OCI-LY3 (cell line): ENCODE results near the gene PPP1R9A.

Experiments
- H2AFZ ChIP-seq: fragments of 200-600, 300-600 bp; shearing (Covaris generic); 2 replicates; pipeline ENCODE4 v1.6.0; 2014; ENCODE audit warnings: antibody characterized with exemption, low read depth, low read length
- H3K27ac ChIP-seq: fragments of 200-600, 300-600 bp; sonication (generic); 2 replicates; pipeline ENCODE4 v1.5.1; 2014; ENCODE audit warnings: mild to moderate bottlenecking, low read length, moderate library complexity, mixed read lengths
- H3K27me3 ChIP-seq: fragments of 200-600, 300-600 bp; sonication (generic); 2 replicates; pipeline ENCODE4 v1.6.1; 2014; ENCODE audit warnings: low read depth, low read length, mixed read lengths
- H3K36me3 ChIP-seq: fragments of 200-600, 300-600 bp; sonication (generic); replicated peaks from 2 replicates; pipeline ENCODE3; 2014; ENCODE audit warnings: low read depth, low read length, mixed read lengths
- H3K4me1 ChIP-seq: fragments of 300-600, 200-600 bp; sonication (generic); 2 replicates; pipeline ENCODE4 v1.6.1; 2014; ENCODE audit warnings: low read length, mixed read lengths
- H3K4me2 ChIP-seq: fragments of 200-600, 300-600 bp; sonication (generic); 2 replicates; pipeline ENCODE4 v1.6.1; 2014; ENCODE audit warnings: low read length, mixed read lengths
- H3K4me3 ChIP-seq: fragments of 300-600, 200-600 bp; sonication (generic); 2 replicates; pipeline ENCODE4 v1.5.1; 2014; ENCODE audit warnings: antibody characterized with exemption, mild to moderate bottlenecking, low read length, moderate library complexity
- H3K79me2 ChIP-seq: fragments of 300-600, 200-600 bp; shearing (Covaris generic); 2 replicates; pipeline ENCODE4 v1.6.1; 2014; ENCODE audit warnings: mild to moderate bottlenecking, low read length, mixed read lengths
- H3K9ac ChIP-seq: fragments of 300-600, 200-600 bp; shearing (Covaris generic); 2 replicates; pipeline ENCODE4 v1.6.0; 2014; ENCODE audit warnings: mild to moderate bottlenecking, low read length, moderate library complexity
- H3K9me3 ChIP-seq: fragments of 200-600, 300-600 bp; shearing (Covaris generic); 2 replicates; pipeline ENCODE4 v1.6.1; 2014; ENCODE audit warnings: low read length, mixed read lengths; ENCODE audit not compliant: insufficient read depth
- H4K20me1 ChIP-seq: fragments of 200-600, 300-600 bp; sonication (generic); 2 replicates; pipeline ENCODE4 v1.6.1; 2016; ENCODE audit warnings: low read length, mixed read lengths; ENCODE audit not compliant: insufficient read depth
- CTCF ChIP-seq: fragments of 200-600, 300-600 bp; sonication (generic); IDR thresholded peaks from 2 replicates; pipeline ENCODE4 v1.5.1; 2014; ENCODE audit warnings: antibody characterized with exemption, low read length, low read depth
- EZH2phosphoT487 ChIP-seq: fragments of 200-600 bp; shearing (Covaris generic); IDR thresholded peaks from 2 replicates; pipeline ENCODE4 v1.6.1; 2018; ENCODE audit warnings: antibody characterized with exemption, mixed run types, low read depth

Gene PPP1R9A

GRCh38 chr7:94904982-94905381 lies 2.4 kb upstream of the PPP1R9A start:
- TF ChIP-seq EZH2phosphoT487: no peak
- no peak overlapping the region for H3K27ac ChIP-seq
- H3K36me3 ChIP-seq: no peaks in the 10 kb centered on the region
- no peaks in the 10 kb centered on the region for H3K79me2 ChIP-seq
- no peak overlapping the region for H3K4me3 ChIP-seq
- H3K9ac ChIP-seq: no peak overlapping the region
- H2AFZ ChIP-seq: no peak overlapping the region
- H3K4me2 ChIP-seq: no peak overlapping the region
- H3K27me3 ChIP-seq: no peaks in the 10 kb centered on the region
- no peaks in the 10 kb centered on the region for H4K20me1 ChIP-seq
- H3K4me1 ChIP-seq: no peaks in the 10 kb centered on the region
- H3K9me3 ChIP-seq: no peaks in the 10 kb centered on the region

GRCh38 chr7:94906065-94906851 lies 1.1 kb upstream of the PPP1R9A start:
- Histone ChIP-seq H3K4me3 (no peak overlapping the region), H3K27ac (no peak overlapping the region), H3K4me1 (no peaks in the 10 kb centered on the region), H3K27me3 (no peaks in the 10 kb centered on the region), H4K20me1 (no peaks in the 10 kb centered on the region), H3K36me3 (no peaks in the 10 kb centered on the region), H2AFZ (no peak overlapping the region), H3K79me2 (no peaks in the 10 kb centered on the region), H3K9ac (no peak overlapping the region), H3K9me3 (no peaks in the 10 kb centered on the region), H3K4me2 (no peak overlapping the region)
- TF ChIP-seq CTCF (no peak), EZH2phosphoT487 (no peak)

GRCh38 chr7:94907811-94908322 lies 473 bp downstream of the PPP1R9A start:
- Histone ChIP-seq H3K36me3 (no peaks in the 10 kb centered on the region), H3K9me3 (no peaks in the 10 kb centered on the region), H3K27me3 (no peaks in the 10 kb centered on the region), H3K9ac (no peak overlapping the region), H3K79me2 (no peaks in the 10 kb centered on the region), H2AFZ (no peak overlapping the region), H3K27ac (no peak overlapping the region), H4K20me1 (no peaks in the 10 kb centered on the region), H3K4me2 (no peak overlapping the region), H3K4me1 (no peaks in the 10 kb centered on the region), H3K4me3 (no peak overlapping the region)
- no peak for TF ChIP-seq CTCF
- no peak for TF ChIP-seq EZH2phosphoT487

- Histone ChIP-seq H3K27ac (no peak overlapping the region), H3K9me3 (no peaks in the 10 kb centered on the region), H3K4me1 (no peaks in the 10 kb centered on the region)
Observed at GRCh38 chr7:94908323-94909178, 1.2 kb downstream of the PPP1R9A start.

More at GRCh38 chr7:94908323-94909178, 1.2 kb downstream of the PPP1R9A start:
- H3K79me2 ChIP-seq: no peaks in the 10 kb centered on the region
- no peak overlapping the region for H2AFZ ChIP-seq
- H3K4me2 ChIP-seq: no peak overlapping the region
- TF ChIP-seq CTCF (no peak), EZH2phosphoT487 (no peak)
- no peak overlapping the region for H3K4me3 ChIP-seq
- H3K9ac ChIP-seq: no peak overlapping the region
- no peaks in the 10 kb centered on the region for H3K36me3 ChIP-seq
- H3K27me3 ChIP-seq: no peaks in the 10 kb centered on the region
- no peaks in the 10 kb centered on the region for H4K20me1 ChIP-seq
